Ishikawa (cell line): ENCODE results near the gene HERC4.

ENCODE experiments used
- RAD21 ChIP-seq: IDR thresholded peaks from 2 replicates; pipeline ENCODE4 v1.6.1; 2012; ENCODE audit warnings: low read depth
- YY1 ChIP-seq: IDR thresholded peaks from 2 replicates; pipeline ENCODE4 v1.6.1; 2012; ENCODE audit warnings: low read depth

DNA sequence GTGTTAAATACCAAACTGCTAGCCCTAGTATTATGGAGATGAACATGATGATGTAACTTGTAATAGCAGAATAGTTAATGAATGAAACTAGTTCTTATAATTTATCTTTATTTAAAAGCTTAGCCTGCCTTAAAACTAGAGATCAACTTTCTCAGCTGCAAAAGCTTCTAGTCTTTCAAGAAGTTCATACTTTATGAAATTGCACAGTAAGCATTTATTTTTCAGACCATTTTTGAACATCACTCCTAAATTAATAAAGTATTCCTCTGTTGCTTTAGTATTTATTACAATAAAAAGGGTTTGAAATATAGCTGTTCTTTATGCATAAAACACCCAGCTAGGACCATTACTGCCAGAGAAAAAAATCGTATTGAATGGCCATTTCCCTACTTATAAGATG, 157.4 kb downstream of the HERC4 start:
- no peak for TF ChIP-seq YY1
- TF ChIP-seq RAD21, result no peak
